AG09309 (cell line): Measurements from ENCODE around the gene FABP2.

Source experiments
- DNase-seq: peaks from one replicate; pipeline ENCODE4 v3.0.0-alpha.2; 2010; ENCODE audit warnings: low read depth
- H3K4me3 ChIP-seq: 2 replicates; pipeline ENCODE4 v1.5.1; 2011; ENCODE audit warnings: mild to moderate bottlenecking, low read depth, low read length, moderate library complexity; ENCODE audit not compliant: control insufficient read depth
- TF ChIP-seq, protein P1 (sequence below): IDR thresholded peaks from 2 replicates; pipeline ENCODE4 v1.5.1; 2011; ENCODE audit warnings: mild to moderate bottlenecking, low read depth, low read length, inconsistent platforms; ENCODE audit not compliant: insufficient read depth, control insufficient read depth; ENCODE audit errors: missing control alignments

FABP2 gene

DNA sequence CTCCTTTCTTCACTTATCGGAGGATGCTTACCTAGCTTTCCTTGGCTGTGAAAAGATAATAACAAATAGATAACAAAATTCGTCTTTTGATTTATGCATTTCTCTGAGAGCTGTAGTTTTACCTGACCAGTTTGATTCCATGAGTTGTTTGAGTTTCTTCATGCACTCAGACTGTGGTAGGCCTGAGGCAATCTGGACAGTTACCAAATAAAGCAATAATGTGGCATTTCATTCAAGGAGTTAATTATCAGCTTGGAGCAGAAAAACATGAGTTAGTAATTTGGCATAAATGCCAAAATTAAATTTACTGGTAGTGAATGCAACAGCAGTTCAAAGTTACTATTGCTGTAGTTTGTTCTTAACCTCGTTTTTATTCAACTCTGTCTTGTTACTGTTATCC is 53.5 kb downstream of the FABP2 start:
- DNase-seq: no peak
- H3K4me3 ChIP-seq: no peak overlapping the region
- TF ChIP-seq, protein P1, sequence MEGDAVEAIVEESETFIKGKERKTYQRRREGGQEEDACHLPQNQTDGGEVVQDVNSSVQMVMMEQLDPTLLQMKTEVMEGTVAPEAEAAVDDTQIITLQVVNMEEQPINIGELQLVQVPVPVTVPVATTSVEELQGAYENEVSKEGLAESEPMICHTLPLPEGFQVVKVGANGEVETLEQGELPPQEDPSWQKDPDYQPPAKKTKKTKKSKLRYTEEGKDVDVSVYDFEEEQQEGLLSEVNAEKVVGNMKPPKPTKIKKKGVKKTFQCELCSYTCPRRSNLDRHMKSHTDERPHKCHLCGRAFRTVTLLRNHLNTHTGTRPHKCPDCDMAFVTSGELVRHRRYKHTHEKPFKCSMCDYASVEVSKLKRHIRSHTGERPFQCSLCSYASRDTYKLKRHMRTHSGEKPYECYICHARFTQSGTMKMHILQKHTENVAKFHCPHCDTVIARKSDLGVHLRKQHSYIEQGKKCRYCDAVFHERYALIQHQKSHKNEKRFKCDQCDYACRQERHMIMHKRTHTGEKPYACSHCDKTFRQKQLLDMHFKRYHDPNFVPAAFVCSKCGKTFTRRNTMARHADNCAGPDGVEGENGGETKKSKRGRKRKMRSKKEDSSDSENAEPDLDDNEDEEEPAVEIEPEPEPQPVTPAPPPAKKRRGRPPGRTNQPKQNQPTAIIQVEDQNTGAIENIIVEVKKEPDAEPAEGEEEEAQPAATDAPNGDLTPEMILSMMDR: no peak
